HEK293 (cell line): ENCODE measurements around the gene FAM210B.

ENCODE experiments used
- MZF1 ChIP-seq: fragments of 450-650 bp; formaldehyde crosslinking; IDR thresholded peaks from 2 replicates; pipeline ENCODE4 v1.5.1; 2017; ENCODE audit warnings: missing biosample characterization, missing genetic modification characterization, borderline replicate concordance
- ZNF341 ChIP-seq: fragments of 450-650 bp; formaldehyde crosslinking; IDR thresholded peaks from 2 replicates; pipeline ENCODE4; 2016; ENCODE audit warnings: low read depth, missing biosample characterization, missing genetic modification characterization
- ZNF623 ChIP-seq: fragments of 450-650 bp; formaldehyde crosslinking; IDR thresholded peaks from 2 replicates; pipeline ENCODE4 v1.5.1; 2016; ENCODE audit warnings: missing biosample characterization, missing genetic modification characterization
- TF ChIP-seq, protein P1 (sequence below): fragments of 450-650 bp; formaldehyde crosslinking; IDR thresholded peaks from 2 replicates; pipeline ENCODE4 v1.5.1; 2016; ENCODE audit warnings: missing biosample characterization, missing genetic modification characterization

DNA sequence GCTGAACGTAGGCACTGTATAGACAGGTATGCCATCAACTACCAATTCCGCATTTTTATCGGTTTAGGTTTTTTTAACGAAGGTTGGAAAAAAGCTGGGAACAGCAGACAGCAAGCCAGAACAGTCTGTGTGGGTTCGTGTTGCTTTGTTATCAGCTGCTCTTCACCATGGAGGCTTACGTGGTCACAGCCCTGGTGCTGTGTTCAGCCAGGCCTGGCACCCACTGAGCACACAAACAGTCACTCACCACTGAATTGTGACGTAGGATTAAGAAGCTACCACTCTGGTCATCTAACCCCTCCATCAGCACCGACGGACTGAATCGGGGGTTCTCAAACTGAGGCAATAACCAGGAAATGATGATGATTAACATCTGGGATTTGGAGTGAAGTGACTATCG, 13.2 kb downstream of the FAM210B start:
- TF ChIP-seq ZNF341: no peak
- no peak for TF ChIP-seq ZNF623 (tag by site-specific recombination)
- TF ChIP-seq MZF1 (tag by site-specific recombination): no peak
- TF ChIP-seq, protein P1, sequence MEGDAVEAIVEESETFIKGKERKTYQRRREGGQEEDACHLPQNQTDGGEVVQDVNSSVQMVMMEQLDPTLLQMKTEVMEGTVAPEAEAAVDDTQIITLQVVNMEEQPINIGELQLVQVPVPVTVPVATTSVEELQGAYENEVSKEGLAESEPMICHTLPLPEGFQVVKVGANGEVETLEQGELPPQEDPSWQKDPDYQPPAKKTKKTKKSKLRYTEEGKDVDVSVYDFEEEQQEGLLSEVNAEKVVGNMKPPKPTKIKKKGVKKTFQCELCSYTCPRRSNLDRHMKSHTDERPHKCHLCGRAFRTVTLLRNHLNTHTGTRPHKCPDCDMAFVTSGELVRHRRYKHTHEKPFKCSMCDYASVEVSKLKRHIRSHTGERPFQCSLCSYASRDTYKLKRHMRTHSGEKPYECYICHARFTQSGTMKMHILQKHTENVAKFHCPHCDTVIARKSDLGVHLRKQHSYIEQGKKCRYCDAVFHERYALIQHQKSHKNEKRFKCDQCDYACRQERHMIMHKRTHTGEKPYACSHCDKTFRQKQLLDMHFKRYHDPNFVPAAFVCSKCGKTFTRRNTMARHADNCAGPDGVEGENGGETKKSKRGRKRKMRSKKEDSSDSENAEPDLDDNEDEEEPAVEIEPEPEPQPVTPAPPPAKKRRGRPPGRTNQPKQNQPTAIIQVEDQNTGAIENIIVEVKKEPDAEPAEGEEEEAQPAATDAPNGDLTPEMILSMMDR (tag by site-specific recombination): no peak
